Stimulated activated CD4-positive, alpha-beta T cell treated with anti-CD3 and anti-CD28 coated beads, Interleukin-15, amount 100 ng/mL, for 24 hours (primary cell): ENCODE results near the gene ERBB4.

Experiments
- DNase-seq: peaks from one replicate; pipeline ENCODE4 v3.0.0-alpha.2; 2020

ERBB4 gene

GRCh38 chr2:211440107-211440506, 1098.5 kb downstream of the ERBB4 start:
- DNase-seq = no peak

GRCh38 chr2:211439011-211439410, 1099.6 kb downstream of the ERBB4 start:
- DNase-seq = no peak

- DNase-seq = no peak
Measured at GRCh38 chr2:211437396-211437795, 1101.2 kb downstream of the ERBB4 start.

- no peak for DNase-seq
Measured at GRCh38 chr2:211436182-211436581, 1102.4 kb downstream of the ERBB4 start.

- no peak for DNase-seq
Measured at GRCh38 chr2:211435331-211435730, 1103.3 kb downstream of the ERBB4 start.

- no peak for DNase-seq
Measured at GRCh38 chr2:211434773-211435172, 1103.8 kb downstream of the ERBB4 start.

GRCh38 chr2:211429256-211429920, 1109.2 kb downstream of the ERBB4 start:
- no peak for DNase-seq

- no peak for DNase-seq
Measured at GRCh38 chr2:211426240-211426639, 1112.4 kb downstream of the ERBB4 start.

GRCh38 chr2:211423018-211423417, 1115.6 kb downstream of the ERBB4 start:
- no peak for DNase-seq

- no peak for DNase-seq
Measured at GRCh38 chr2:211417544-211417943, 1121.1 kb downstream of the ERBB4 start.

- DNase-seq = no peak
Measured at GRCh38 chr2:211416373-211416772, 1122.2 kb downstream of the ERBB4 start.

- no peak for DNase-seq
Measured at GRCh38 chr2:211413746-211414145, 1124.9 kb downstream of the ERBB4 start.

- DNase-seq = no peak
Measured at GRCh38 chr2:211408483-211408891, 1130.1 kb downstream of the ERBB4 start.

- DNase-seq = no peak
Measured at GRCh38 chr2:211407076-211407475, 1131.5 kb downstream of the ERBB4 start.

- DNase-seq = no peak
Measured at GRCh38 chr2:211405036-211405435, 1133.6 kb downstream of the ERBB4 start.

- no peak for DNase-seq
Measured at GRCh38 chr2:211404098-211404497, 1134.5 kb downstream of the ERBB4 start.

GRCh38 chr2:211401328-211401727, 1137.3 kb downstream of the ERBB4 start:
- no peak for DNase-seq

- DNase-seq = no peak
Measured at GRCh38 chr2:211397764-211398163, 1140.8 kb downstream of the ERBB4 start.

- no peak for DNase-seq
Measured at GRCh38 chr2:211396815-211397214, 1141.8 kb downstream of the ERBB4 start.

GRCh38 chr2:211391189-211391567, 1147.4 kb downstream of the ERBB4 start:
- no peak for DNase-seq

GRCh38 chr2:211390536-211391188, 1147.9 kb downstream of the ERBB4 start:
- no peak for DNase-seq

- DNase-seq = no peak
Measured at GRCh38 chr2:211387734-211388133, 1150.9 kb downstream of the ERBB4 start.

- no peak for DNase-seq
Measured at GRCh38 chr2:211380041-211380440, 1158.6 kb downstream of the ERBB4 start.

GRCh38 chr2:211376410-211376809, 1162.2 kb downstream of the ERBB4 start:
- DNase-seq = no peak

- DNase-seq = no peak
Measured at GRCh38 chr2:211373203-211373602, 1165.4 kb downstream of the ERBB4 start.
